Ovary (tissue), 3 donors: ENCODE data around the gene KRTAP5-2.

Source experiments
- CTCF ChIP-seq, 3 donors: fragments of 450-650 bp in 2 of 3; fragments of 200-600 bp in 1 of 3; IDR thresholded peaks; one replicate each; pipeline versions ENCODE4 v1.5.1 to v1.8.0; 2016 to 2022; ENCODE audit warnings: antibody characterized with exemption in 3 of 3, mild to moderate bottlenecking in 1 of 3
- POLR2A ChIP-seq: fragments of 450-650 bp; IDR thresholded peaks from one replicate; pipeline ENCODE4 v1.6.1; 2017; ENCODE audit warnings: antibody characterized with exemption, mild to moderate bottlenecking, moderate library complexity
- donor health status: DM: no; HTN: no; CAD: no.

GRCh38 chr11:1639666-1640065 lies 41.6 kb upstream of the KRTAP5-2 start:
- no peak for TF ChIP-seq CTCF (IDR thresholded peaks at IDR 0.05)
- no peak for TF ChIP-seq POLR2A
